Psoas muscle (tissue), 8 donors: ENCODE measurements around the gene MBNL3. TPM values are rescaled to one million over a fixed set of nuclear protein-coding genes. Genes with fewer than 3 reads are reported as not detected.

Experiments used
- ATAC-seq, 4 donors: fragments of 200-7000 bp; cut with Tn5 transposase; one replicate each; pipeline ENCODE4 v1.9.1; 2020; ENCODE audit warnings: moderate library complexity in 3 of 4, mild to moderate bottlenecking in 2 of 4
- DNase-seq, 2 donors: peaks; one replicate each; pipeline ENCODE4 v3.0.0-alpha.2; 2020
- H3K27ac ChIP-seq: fragments of 200-600 bp; one replicate; pipeline ENCODE4 v1.8.0; 2022
- H3K27me3 ChIP-seq, 3 donors: fragments of 200-600 bp in 1 of 3; one replicate each; pipeline versions ENCODE4 v1.6.1 to v1.8.0; 2013 to 2022; ENCODE audit warnings: low read length in 2 of 3, mild to moderate bottlenecking in 2 of 3, moderate library complexity in 1 of 3; ENCODE audit not compliant: insufficient read depth in 3 of 3
- H3K36me3 ChIP-seq, 2 donors: fragments of 200-600 bp in 1 of 2; one replicate each; pipeline versions ENCODE4 v1.6.1 to v1.8.0; 2013 to 2022; ENCODE audit warnings: low read depth in 1 of 2, mild to moderate bottlenecking in 1 of 2, moderate library complexity in 1 of 2; ENCODE audit not compliant: insufficient read depth in 1 of 2
- H3K4me1 ChIP-seq: fragments of 200-600 bp; one replicate; pipeline ENCODE4 v1.8.0; 2022
- H3K4me3 ChIP-seq: fragments of 200-600 bp; one replicate; pipeline ENCODE4 v1.8.0; 2022; ENCODE audit warnings: mild to moderate bottlenecking
- H3K9me3 ChIP-seq: fragments of 200-600 bp; one replicate; pipeline ENCODE4 v1.8.0; 2022
- WGBS, 3 donors: extraction: QIAGEN DNeasy Blood & Tissue Kit; methylation state at CpG; one replicate each; pipeline versions ENCODE4 v1.1.6 to v1.1.7; 2013; 5-methylcytosine and 5-hydroxymethylcytosine counted together
- intact Hi-C, 2 donors: fragments of 100-400 bp; cut with DNase I; formaldehyde crosslinking; loops; one replicate each; pipeline versions ENCODE4 v1.11.0 to v1.14.2; 2022
- polyA plus RNA-seq, 3 donors: library from polyadenylated mRNA; stranded (reverse); fragments of 200-250 nt; gene quantifications; one replicate each; pipeline ENCODE4 v1.2.3, GENCODE V29; 2013
- total RNA-seq, 4 donors: library from RNA; stranded (reverse); fragmentation: NEBNext Ultra II Directional in 2 of 4; extraction: Animal tissue kit (Norgen Biotek cat#: 25700) in 2 of 4; gene quantifications; one replicate each; pipeline versions ENCODE4 v1.2.1 to v1.2.4, GENCODE V29; 2021 to 2023
- TF ChIP-seq, protein P1 (sequence below): fragments of 200-600 bp; IDR thresholded peaks from one replicate; pipeline ENCODE4 v1.8.0; 2022; ENCODE audit warnings: antibody characterized with exemption
- donor health status: healthy with polysubstance abuse.
- donor health status: DM: no; HTN: no; CAD: no; lungs with moderate emphysema.
- donor health status: Bipolar disorder and iron deficiency.
- donor health status: healthy.
- donor health status: DM: yes; HTN: yes; CAD: no.
- donor health status: DM: no; HTN: no; CAD: no.
- donor health status: DM: no; HTN: no; CAD: no.
- donor health status: DM: yes; HTN: yes; CAD: no.

MBNL3 gene
- total and polyA plus RNA-seq, 7 donors: 0.25 to 2.6 (median 2.2) TPM

- TF ChIP-seq, protein P1, sequence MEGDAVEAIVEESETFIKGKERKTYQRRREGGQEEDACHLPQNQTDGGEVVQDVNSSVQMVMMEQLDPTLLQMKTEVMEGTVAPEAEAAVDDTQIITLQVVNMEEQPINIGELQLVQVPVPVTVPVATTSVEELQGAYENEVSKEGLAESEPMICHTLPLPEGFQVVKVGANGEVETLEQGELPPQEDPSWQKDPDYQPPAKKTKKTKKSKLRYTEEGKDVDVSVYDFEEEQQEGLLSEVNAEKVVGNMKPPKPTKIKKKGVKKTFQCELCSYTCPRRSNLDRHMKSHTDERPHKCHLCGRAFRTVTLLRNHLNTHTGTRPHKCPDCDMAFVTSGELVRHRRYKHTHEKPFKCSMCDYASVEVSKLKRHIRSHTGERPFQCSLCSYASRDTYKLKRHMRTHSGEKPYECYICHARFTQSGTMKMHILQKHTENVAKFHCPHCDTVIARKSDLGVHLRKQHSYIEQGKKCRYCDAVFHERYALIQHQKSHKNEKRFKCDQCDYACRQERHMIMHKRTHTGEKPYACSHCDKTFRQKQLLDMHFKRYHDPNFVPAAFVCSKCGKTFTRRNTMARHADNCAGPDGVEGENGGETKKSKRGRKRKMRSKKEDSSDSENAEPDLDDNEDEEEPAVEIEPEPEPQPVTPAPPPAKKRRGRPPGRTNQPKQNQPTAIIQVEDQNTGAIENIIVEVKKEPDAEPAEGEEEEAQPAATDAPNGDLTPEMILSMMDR: no peak
- DNase-seq: no peak
- Histone ChIP-seq H3K27me3 (peaks cover 0 to 20% (median 0%) of the 10 kb centered on the region in 3 donors), H3K4me3 (no peak overlapping the region), H3K4me1 (no peaks in the 10 kb centered on the region), H3K9me3 (no peaks in the 10 kb centered on the region), H3K36me3 (no peaks in the 10 kb centered on the region), H3K27ac (no peak overlapping the region)
- intact Hi-C loops: no loop called here
- ATAC-seq: no peak
- WGBS, 3 donors: 63 to 91% (median 85%) methylated on average over 7 of the region's 7 CpGs
Measured at GRCh38 chrX:132412208-132412607, 76.6 kb downstream of the MBNL3 start.

DNA sequence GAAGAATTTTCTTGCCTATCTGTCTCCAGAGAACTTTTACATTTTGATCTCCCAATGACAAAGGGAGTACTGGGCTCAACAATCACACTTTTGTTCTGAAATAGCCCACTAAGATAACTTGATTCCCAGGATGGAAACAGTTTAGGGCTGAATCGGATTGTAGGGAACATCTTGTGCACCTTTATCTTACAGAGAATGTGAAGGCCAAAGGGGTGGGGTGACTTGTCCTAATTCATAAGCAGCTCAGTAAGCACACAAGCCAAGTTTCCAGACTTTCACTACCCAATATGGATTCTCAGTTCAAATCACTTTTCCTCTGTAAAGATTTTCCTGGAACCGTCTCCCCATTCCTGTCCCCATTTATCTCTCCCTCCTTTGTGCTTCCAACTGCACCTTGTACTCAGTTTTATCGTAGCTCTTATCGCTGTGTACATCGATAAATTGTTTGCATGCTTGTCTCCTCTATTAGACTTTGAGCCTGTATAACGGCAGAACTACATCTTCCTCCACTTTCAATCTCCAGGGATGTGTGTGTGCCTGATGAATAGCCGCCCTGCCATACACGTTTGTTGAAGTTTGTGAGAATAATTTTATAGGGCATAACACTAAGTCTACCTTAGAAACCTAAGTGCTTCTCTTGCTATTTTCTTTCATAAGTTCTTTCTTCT lies 77.4 kb downstream of the MBNL3 start:
- H3K4me1 ChIP-seq: no peaks in the 10 kb centered on the region
- H3K4me3 ChIP-seq: no peak overlapping the region
- 56 to 69% (median 63%) methylated on average over 8 of the region's 8 CpGs for WGBS, 3 donors
- TF ChIP-seq, protein P1: no peak
- H3K27me3 ChIP-seq: peaks cover 0 to 20% (median 0%) of the 10 kb centered on the region in 3 donors
- H3K9me3 ChIP-seq: no peaks in the 10 kb centered on the region
- intact Hi-C loops: no loop called here
- no peaks in the 10 kb centered on the region for H3K36me3 ChIP-seq
- H3K27ac ChIP-seq: no peak overlapping the region
- no peak for DNase-seq
- ATAC-seq: no peak

DNA sequence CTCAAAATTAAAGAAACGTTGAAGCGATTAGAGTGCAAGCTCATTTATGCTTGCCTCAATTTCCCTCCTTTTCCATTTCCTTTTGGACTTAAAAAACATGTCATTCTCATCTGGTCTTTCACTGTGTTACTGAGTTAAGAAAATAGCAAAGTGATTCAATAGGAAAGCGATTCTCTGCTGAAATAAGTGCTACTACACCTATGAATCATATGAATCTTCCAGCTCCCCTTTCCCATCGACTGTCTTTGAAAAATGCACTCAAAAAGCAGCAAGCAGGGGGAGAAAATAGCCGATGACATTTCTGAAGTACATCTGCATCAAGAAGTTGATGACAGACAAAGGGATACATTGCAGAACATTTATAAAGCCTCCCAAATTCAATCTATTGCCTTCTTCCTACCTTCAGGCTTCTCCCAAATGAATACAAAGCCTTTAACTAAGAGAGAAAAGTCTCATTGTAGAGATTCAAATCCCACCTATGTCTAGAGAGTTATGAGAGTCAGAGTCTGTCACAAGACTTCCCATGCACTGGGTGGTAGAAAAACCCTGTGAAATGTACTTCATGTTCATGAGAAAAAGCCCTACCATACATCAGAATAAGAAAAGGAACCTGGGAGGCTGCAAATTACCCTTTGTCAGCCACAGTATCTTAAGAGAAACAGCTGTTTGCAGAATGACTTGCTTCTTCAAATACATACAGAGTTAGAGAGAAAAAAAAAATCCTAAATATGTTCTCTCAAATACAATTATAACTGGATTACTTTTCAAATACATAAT lies 78.9 kb downstream of the MBNL3 start:
- WGBS, 3 donors: 62 to 84% (median 79%) methylated on average over 5 of the region's 5 CpGs
- Histone ChIP-seq H3K9me3 (no peaks in the 10 kb centered on the region), H3K4me1 (no peaks in the 10 kb centered on the region), H3K27ac (no peak overlapping the region), H3K36me3 (no peaks in the 10 kb centered on the region), H3K27me3 (peaks cover 0 to 20% (median 0%) of the 10 kb centered on the region in 3 donors), H3K4me3 (no peak overlapping the region)
- intact Hi-C loops: no loop called here
- DNase-seq (no peak), ATAC-seq (no peak)
- TF ChIP-seq, protein P1: no peak

GRCh38 chrX:132407691-132408090 lies 81.1 kb downstream of the MBNL3 start:
- no peaks in the 10 kb centered on the region for H3K36me3 ChIP-seq
- H3K9me3 ChIP-seq: no peaks in the 10 kb centered on the region
- DNase-seq: no peak
- H3K4me1 ChIP-seq: no peaks in the 10 kb centered on the region
- no peak overlapping the region for H3K4me3 ChIP-seq
- peaks cover 0 to 6% (median 0%) of the 10 kb centered on the region in 3 donors for H3K27me3 ChIP-seq
- ATAC-seq: no peak
- WGBS, 3 donors: 64 to 81% (median 67%) methylated on average over 1 of the region's 1 CpG
- TF ChIP-seq, protein P1: no peak
- no peak overlapping the region for H3K27ac ChIP-seq
- intact Hi-C loops: no loop called here
